ENCODE measurements around the gene LIPC. TPM values are rescaled to one million over a fixed set of nuclear protein-coding genes. Genes with fewer than 3 reads are reported as not detected.

Gene LIPC
- polyA plus RNA-seq, 2 of the 4 experiments (the other 2 are of a cell fraction): 0.13 to 0.30 TPM

- 92% methylated on average over 9 of the region's 9 CpGs for WGBS (ENCODE audit: missing lambda C conversion rate)
- H3K9me3 ChIP-seq: no peaks in the 10 kb centered on the region
- no peak for ATAC-seq
- DNase-seq (ENCODE audit: low read depth in 1 of 2, low spot score in 1 of 2): no peak
- peak overlapping the region; percentile 92 to 93 for H3K27ac ChIP-seq
- TF ChIP-seq JUNB (IDR thresholded peaks at IDR 0.05) (no peak), BHLHE40 (IDR thresholded peaks at IDR 0.05; ENCODE audit: low read depth, low read length) (no peak), ZC3H11A (IDR thresholded peaks at IDR 0.05) (no peak), PBX3 (IDR thresholded peaks at IDR 0.05) (no peak), SMC3 (IDR thresholded peaks at IDR 0.05) (no peak), BCL3 (IDR thresholded peaks at IDR 0.05) (no peak), NFE2L2 (conservative IDR thresholded peaks at IDR 0.05; ENCODE audit: low read length) (no peak), MYC (IDR thresholded peaks at IDR 0.05; ENCODE audit: borderline replicate concordance, low read length) (no peak), MAZ (IDR thresholded peaks at IDR 0.05; ENCODE audit: borderline replicate concordance, low read depth, low read length) (no peak), EP300 (IDR thresholded peaks at IDR 0.05) (no peak), GATA3 (IDR thresholded peaks at IDR 0.05; ENCODE audit: borderline replicate concordance) (no peak), ELK1 (IDR thresholded peaks at IDR 0.05; ENCODE audit: low read depth, low read length) (no peak), TP53 (CRISPR knock-in tag; IDR thresholded peaks at IDR 0.05) (no peak), CEBPB (IDR thresholded peaks at IDR 0.05) (no peak), EHF (CRISPR knock-in tag; IDR thresholded peaks at IDR 0.05) (no peak), HEYL (CRISPR knock-in tag; IDR thresholded peaks at IDR 0.05) (no peak), HDAC2 (IDR thresholded peaks at IDR 0.05) (no peak), E2F6 (IDR thresholded peaks at IDR 0.05; ENCODE audit: borderline replicate concordance, low read depth) (no peak), NPAS2 (CRISPR knock-in tag; IDR thresholded peaks at IDR 0.05; ENCODE audit: borderline replicate concordance) (no peak), KDM1A (IDR thresholded peaks at IDR 0.05; ENCODE audit: low read depth) (no peak)
- FAIRE-seq: no peak
- ChIA-PET CTCF (interaction anchor here (1.7 kb wide), 1 partner anchor 333 kb away, joined by 3 read pairs; the partner anchor contains the start of gene MINDY2), POLR2A (no interaction called here)
- H3K4me1 ChIP-seq: peaks cover 67% of the 10 kb centered on the region
- H3K4me3 ChIP-seq: no peak overlapping the region
- no peak overlapping the region for H3K4me2 ChIP-seq
Measured at GRCh38 chr15:58438111-58438510, 6.3 kb downstream of the LIPC start.

GRCh38 chr15:58438956-58439355 is 7.2 kb downstream of the LIPC start:
- peak overlapping the region; percentile 89 for H3K4me2 ChIP-seq
- H3K4me1 ChIP-seq: peaks cover 65% of the 10 kb centered on the region
- CTCF ChIA-PET: no interaction called here
- no peaks in the 10 kb centered on the region for H3K9me3 ChIP-seq
- no peak overlapping the region for H3K4me3 ChIP-seq
- DNase-seq (ENCODE audit: low read depth in 1 of 2, low spot score in 1 of 2) (peak; percentile 75 to 88), FAIRE-seq (no peak), ATAC-seq (peak in 1 of 2 experiments; percentile 69; a peak in 3 of 6 replicates)
- H3K27ac ChIP-seq: peak overlapping the region; percentile 92 to 93
- POLR2A ChIA-PET: no interaction called here
- 69% methylated on average over 7 of the region's 7 CpGs for WGBS (ENCODE audit: missing lambda C conversion rate)
- TF ChIP-seq RFX5 (IDR thresholded peaks at IDR 0.05) (no peak), CBX2 (IDR thresholded peaks at IDR 0.05; ENCODE audit: borderline replicate concordance, low read depth) (no peak), ELK1 (IDR thresholded peaks at IDR 0.05; ENCODE audit: low read depth, low read length) (no peak), POLR2A (IDR thresholded peaks at IDR 0.05; ENCODE audit: low read length) (no peak), BHLHE40 (IDR thresholded peaks at IDR 0.05; ENCODE audit: low read depth, low read length) (no peak), RAD21 (conservative IDR thresholded peaks at IDR 0.05 in 1 of 2, IDR thresholded peaks at IDR 0.05 in 1 of 2) (peak; percentile 58 to 65; a peak in 4 of 5 replicates), PBX3 (IDR thresholded peaks at IDR 0.05) (no peak), MYC (IDR thresholded peaks at IDR 0.05; ENCODE audit: borderline replicate concordance, low read length) (no peak), MAZ (IDR thresholded peaks at IDR 0.05; ENCODE audit: borderline replicate concordance, low read depth, low read length) (no peak), USF2 (IDR thresholded peaks at IDR 0.05) (no peak), REST (IDR thresholded peaks at IDR 0.05) (no peak)
